GM12878 (cell line): ENCODE measurements around the gene PASK.

Source experiments
- BCL3 ChIP-seq: IDR thresholded peaks from 2 replicates; pipeline ENCODE4 v1.6.1; 2011; ENCODE audit warnings: borderline replicate concordance, low read depth, mild to moderate bottlenecking, moderate library complexity, low read length; ENCODE audit not compliant: insufficient read depth, poor library complexity, severe bottlenecking
- CBFB ChIP-seq: IDR thresholded peaks from 2 replicates; pipeline ENCODE4 v1.6.1; 2016; ENCODE audit warnings: antibody characterized with exemption, low read depth
- CHD2 ChIP-seq: IDR thresholded peaks from 2 replicates; pipeline ENCODE4 v1.6.1; 2011; ENCODE audit warnings: low read depth, low read length, improper control_type of control experiment, borderline replicate concordance
- CREB1 ChIP-seq: IDR thresholded peaks from 2 replicates; pipeline ENCODE4 v1.6.1; 2012; ENCODE audit warnings: low read depth, mild to moderate bottlenecking, inconsistent platforms
- EZH2 ChIP-seq: IDR thresholded peaks from 2 replicates; pipeline ENCODE4 v1.6.1; 2012; ENCODE audit warnings: low read depth, mild to moderate bottlenecking, control low read depth, inconsistent platforms, low read length, borderline replicate concordance; ENCODE audit not compliant: control insufficient read depth
- KDM1A ChIP-seq: fragments of 200-600 bp; sonication (generic); IDR thresholded peaks from 2 replicates; pipeline ENCODE4 v1.6.1; 2016; ENCODE audit warnings: borderline replicate concordance
- PKNOX1 ChIP-seq: fragments of 450-650 bp; IDR thresholded peaks from 2 replicates; pipeline ENCODE4 v1.6.1; 2016; ENCODE audit warnings: mild to moderate bottlenecking
- POLR2A ChIP-seq: IDR thresholded peaks from 2 replicates; pipeline ENCODE4 v1.6.1; 2011; ENCODE audit warnings: low read depth, mild to moderate bottlenecking, low read length
- RBBP5 ChIP-seq: fragments of 200-600 bp; sonication (generic); conservative IDR thresholded peaks from 2 replicates; pipeline ENCODE4 v1.6.1; 2016
- RELA ChIP-seq: fragments of 450-650 bp; IDR thresholded peaks from 2 replicates; pipeline ENCODE4 v1.8.0; 2014; ENCODE audit warnings: borderline replicate concordance; ENCODE audit not compliant: partially characterized antibody
- REST ChIP-seq: IDR thresholded peaks from 2 replicates; pipeline ENCODE4 v1.6.1; 2012; ENCODE audit warnings: mild to moderate bottlenecking, low read depth, low read length
- SP1 ChIP-seq: IDR thresholded peaks from one replicate; pipeline ENCODE4 v1.6.1; 2011; ENCODE audit warnings: low read depth, low read length
- ZBTB33 ChIP-seq: fragments of 450-650 bp; IDR thresholded peaks from 2 replicates; pipeline ENCODE4 v1.6.1; 2017; ENCODE audit warnings: mild to moderate bottlenecking
- TF ChIP-seq, protein P1 (sequence below), 3 experiments: IDR thresholded peaks in 2 of 3; conservative IDR thresholded peaks in 1 of 3; 2 replicates each; pipeline ENCODE4 v1.5.1; 2011; ENCODE audit warnings: low read depth in 3 of 3, low read length in 3 of 3, mild to moderate bottlenecking in 3 of 3, control low read depth in 2 of 3, moderate library complexity in 2 of 3, inconsistent platforms in 1 of 3, mixed read lengths in 1 of 3; ENCODE audit not compliant: control insufficient read depth in 2 of 3, insufficient read depth in 1 of 3; ENCODE audit errors: extremely low read depth in 1 of 3

DNA sequence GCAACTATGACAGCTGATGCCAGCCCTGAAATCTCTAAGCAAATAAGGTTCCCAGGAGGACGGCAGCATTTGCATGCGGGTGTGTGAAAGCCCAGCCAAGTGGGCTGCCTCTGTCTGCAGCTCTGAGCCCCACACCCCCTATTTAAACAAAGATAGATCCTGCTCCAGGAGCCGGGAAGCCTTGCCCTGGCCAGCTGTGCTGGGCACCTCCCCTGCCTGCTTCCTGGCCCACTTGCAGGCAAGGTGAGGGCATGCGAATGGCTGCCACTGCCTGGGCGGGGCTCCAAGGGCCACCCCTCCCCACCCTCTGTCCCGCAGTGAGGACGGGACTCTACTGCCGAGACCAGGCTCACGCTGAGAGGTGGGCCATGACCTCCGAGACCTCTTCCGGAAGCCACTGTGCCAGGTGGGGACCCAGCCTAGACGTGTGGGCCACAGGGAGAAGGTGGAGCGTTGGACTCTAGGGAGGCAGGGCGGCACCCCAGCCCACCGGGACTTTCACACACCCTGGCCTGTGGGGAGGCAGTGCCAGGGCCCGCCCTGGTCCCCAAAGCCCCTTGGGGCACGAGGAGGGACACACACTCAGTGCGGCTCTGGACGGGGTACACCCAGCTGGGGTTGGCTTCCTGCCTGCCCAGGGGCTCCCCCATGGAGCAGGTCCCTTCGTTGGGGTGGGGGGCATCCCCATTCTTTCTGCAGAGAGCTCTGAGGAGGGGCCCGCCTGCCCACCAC is 39.3 kb upstream of the PASK start, which contains the start of gene ANO7:
- TF ChIP-seq ZBTB33 (no peak), KDM1A (no peak), PKNOX1 (no peak), REST (no peak), CREB1 (no peak), RBBP5 (no peak), CBFB (no peak), SP1 (no peak), CHD2 (no peak), POLR2A (no peak), RELA (no peak), BCL3 (no peak), EZH2 (no peak)
- TF ChIP-seq, protein P1, sequence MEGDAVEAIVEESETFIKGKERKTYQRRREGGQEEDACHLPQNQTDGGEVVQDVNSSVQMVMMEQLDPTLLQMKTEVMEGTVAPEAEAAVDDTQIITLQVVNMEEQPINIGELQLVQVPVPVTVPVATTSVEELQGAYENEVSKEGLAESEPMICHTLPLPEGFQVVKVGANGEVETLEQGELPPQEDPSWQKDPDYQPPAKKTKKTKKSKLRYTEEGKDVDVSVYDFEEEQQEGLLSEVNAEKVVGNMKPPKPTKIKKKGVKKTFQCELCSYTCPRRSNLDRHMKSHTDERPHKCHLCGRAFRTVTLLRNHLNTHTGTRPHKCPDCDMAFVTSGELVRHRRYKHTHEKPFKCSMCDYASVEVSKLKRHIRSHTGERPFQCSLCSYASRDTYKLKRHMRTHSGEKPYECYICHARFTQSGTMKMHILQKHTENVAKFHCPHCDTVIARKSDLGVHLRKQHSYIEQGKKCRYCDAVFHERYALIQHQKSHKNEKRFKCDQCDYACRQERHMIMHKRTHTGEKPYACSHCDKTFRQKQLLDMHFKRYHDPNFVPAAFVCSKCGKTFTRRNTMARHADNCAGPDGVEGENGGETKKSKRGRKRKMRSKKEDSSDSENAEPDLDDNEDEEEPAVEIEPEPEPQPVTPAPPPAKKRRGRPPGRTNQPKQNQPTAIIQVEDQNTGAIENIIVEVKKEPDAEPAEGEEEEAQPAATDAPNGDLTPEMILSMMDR (IDR thresholded peaks at IDR 0.05 in 2 of 3, conservative IDR thresholded peaks at IDR 0.05 in 1 of 3; ENCODE audit: control insufficient read depth in 2 of 3, extremely low read depth in 1 of 3, insufficient read depth in 1 of 3, low read depth in 3 of 3, low read length in 3 of 3): no peak
